GM10248 (cell line): ENCODE results near the gene SGTB.

Experiments used
- CTCF ChIA-PET: fragments of 300-600 bp; sonication (Branson Sonifier 250); formaldehyde crosslinking; extraction: SDS; loops from one replicate; lab custom pipeline; 2021; ENCODE audit warnings: antibody characterized with exemption; lab: Yijun Ruan, JAX
- POLR2A ChIA-PET: fragments of 350-650 bp; sonication (Branson Sonifier 250); formaldehyde crosslinking; extraction: SDS; loops from one replicate; lab custom pipeline; 2020; ENCODE audit warnings: antibody characterized with exemption; lab: Yijun Ruan, JAX
- DNase-seq: peaks from one replicate; pipeline ENCODE4 v3.0.0; 2012; ENCODE audit errors: extremely low spot score
- CTCF ChIP-seq: IDR thresholded peaks from 2 replicates; pipeline ENCODE4 v1.5.1; 2012; ENCODE audit warnings: mild to moderate bottlenecking, low read depth; ENCODE audit errors: extremely low read depth, missing control alignments, control extremely low read depth

SGTB gene

GRCh38 chr5:65727491-65728156, 5.7 kb upstream of the SGTB start:
- POLR2A ChIA-PET: interaction anchor here (1.0 kb wide), 1 partner anchor 12 kb away, joined by 3 read pairs; no protein-coding TSS in a partner anchor
- DNase-seq: no peak
- TF ChIP-seq CTCF: no peak
- CTCF ChIA-PET: interaction anchor here (1.1 to 1.9 kb wide), 9 partner anchors 9 to 245 kb away, joined by 3 to 9 read pairs (median 3); no protein-coding TSS in a partner anchor

GRCh38 chr5:65722575-65723403, 880 bp upstream of the SGTB start:
- POLR2A ChIA-PET: no interaction called here
- CTCF ChIA-PET: interaction anchor here (0.9 to 1.6 kb wide), 3 partner anchors 15 to 31 kb away, joined by 3 to 7 read pairs (median 3); no protein-coding TSS in a partner anchor
- no peak for TF ChIP-seq CTCF
- DNase-seq: peak; percentile 37

GRCh38 chr5:65721050-65721719, 724 bp downstream of the SGTB start:
- DNase-seq: peak; percentile 45
- no peak for TF ChIP-seq CTCF
- POLR2A ChIA-PET: no interaction called here
- CTCF ChIA-PET: interaction anchor here (0.6 to 1.6 kb wide), 5 partner anchors 20 to 57 kb away, joined by 3 to 6 read pairs (median 3); no protein-coding TSS in a partner anchor

GRCh38 chr5:65718576-65719310, 3.2 kb downstream of the SGTB start:
- CTCF ChIA-PET: interaction anchor here (1.0 to 1.8 kb wide), 2 partner anchors 9 to 28 kb away, joined by 3 read pairs; no protein-coding TSS in a partner anchor

GRCh38 chr5:65708145-65708544, 13.8 kb downstream of the SGTB start:
- TF ChIP-seq CTCF: no peak
- DNase-seq: no peak
- CTCF ChIA-PET: interaction anchor here (1.1 to 1.9 kb wide), 2 partner anchors 11 to 19 kb away, joined by 3 to 5 read pairs; no protein-coding TSS in a partner anchor
- POLR2A ChIA-PET: no interaction called here

More at GRCh38 chr5:65718576-65719310, 3.2 kb downstream of the SGTB start:
- POLR2A ChIA-PET: interaction anchor here (0.5 kb wide), 1 partner anchor 13 kb away, joined by 4 read pairs; no protein-coding TSS in a partner anchor
- no peak for TF ChIP-seq CTCF
- no peak for DNase-seq
